Spleen (tissue), 7 donors: ENCODE data around the gene PRICKLE1.

Experiments used
- CTCF ChIP-seq, 11 experiments: fragments of 200-600 bp in 7 of 11; fragments of 450-650 bp in 4 of 11; sonication (generic) in 4 of 11; IDR thresholded peaks in 8 of 11; conservative IDR thresholded peaks in 3 of 11; 1 replicate in 7 of 11; 2 replicates in 4 of 11; pipeline versions ENCODE4 v1.4.0 to v1.8.0; 2016 to 2021; ENCODE audit warnings: antibody characterized with exemption in 11 of 11, inconsistent platforms in 4 of 11, mild to moderate bottlenecking in 1 of 11
- POLR2AphosphoS5 ChIP-seq, 3 donors: sonication (generic); formaldehyde crosslinking; IDR thresholded peaks; one replicate each; pipeline ENCODE4 v1.5.1; 2017; ENCODE audit warnings: antibody characterized with exemption in 3 of 3
- donor health status: DM: no; HTN: no; CAD: no; lungs with moderate emphysema.
- donor health status: DM: no; HTN: no; CAD: no.
- donor health status: DM: no; HTN: no; CAD: no.

GRCh38 chr12:42475106-42475505 lies 114.4 kb downstream of the PRICKLE1 start:
- TF ChIP-seq CTCF (IDR thresholded peaks at IDR 0.05 in 8 of 11, conservative IDR thresholded peaks at IDR 0.05 in 3 of 11) (no peak), POLR2AphosphoS5 (IDR thresholded peaks at IDR 0.05) (no peak)
